ENCODE results near the gene CD200. TPM values are rescaled to one million over a fixed set of nuclear protein-coding genes. Genes with fewer than 3 reads are reported as not detected.

Gene CD200
- total RNA-seq, 1 experiment from 2014 or later, result not detected

DNA sequence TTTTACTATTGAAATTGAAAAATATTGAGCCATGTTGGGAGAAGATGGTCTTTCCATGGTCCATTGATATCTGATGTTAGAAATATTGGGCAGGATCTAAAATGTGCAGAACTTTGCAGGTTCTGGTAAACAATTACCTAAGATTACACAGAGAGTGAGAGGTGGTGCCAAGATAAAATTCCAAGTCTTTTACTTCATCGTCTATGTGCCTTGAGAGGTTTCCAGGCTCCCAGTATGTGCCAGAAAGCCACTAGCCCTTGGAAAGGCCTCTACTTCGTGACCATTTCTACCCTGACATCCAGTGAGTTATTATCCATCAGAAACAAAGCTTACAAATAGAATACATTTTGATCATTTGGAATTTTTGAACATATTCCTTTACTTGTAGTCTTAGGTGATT lies 27.6 kb downstream of the CD200 start:
- no peak overlapping the region for H3K9ac ChIP-seq (ENCODE audit: low read length)
- H3K36me3 ChIP-seq (ENCODE audit: low read depth, low read length), result no peaks in the 10 kb centered on the region
- DNase-seq, result no peak
- no peaks in the 10 kb centered on the region for H4K20me1 ChIP-seq (ENCODE audit: low read length)
- H3K9me2 ChIP-seq (replicated peaks; ENCODE audit: low read length), result no peaks in the 10 kb centered on the region
- intact Hi-C loops (cut with micrococcal nuclease), result no loop called here
- no peaks in the 10 kb centered on the region for H3K79me2 ChIP-seq (ENCODE audit: low read length)
- no peaks in the 10 kb centered on the region for H3K4me1 ChIP-seq (ENCODE audit: insufficient read depth, low read length)
- H3K4me3 ChIP-seq (ENCODE audit: low read length), result no peak overlapping the region
- no peak overlapping the region for H3K4me2 ChIP-seq (ENCODE audit: low read length)
- no peak for ATAC-seq
- no peak for TF ChIP-seq CTCF (conservative IDR thresholded peaks at IDR 0.05; ENCODE audit: low read depth, low read length)
- no peak for TF ChIP-seq EZH2phosphoT487 (IDR thresholded peaks at IDR 0.05; ENCODE audit: borderline replicate concordance, low read length)
- TF ChIP-seq EZH2 (IDR thresholded peaks at IDR 0.05; ENCODE audit: low read length, unreplicated experiment), result no peak
- no peaks in the 10 kb centered on the region for H3F3A ChIP-seq (ENCODE audit: low read length, unreplicated experiment)
- H3K9me3 ChIP-seq (ENCODE audit: low read length), result no peaks in the 10 kb centered on the region
- no peak overlapping the region for H2AFZ ChIP-seq (ENCODE audit: low read length)
- H3K27ac ChIP-seq (ENCODE audit: low read length), result no peak overlapping the region
- ChIA-PET POLR2A (ENCODE audit: unreplicated experiment) (no interaction called here), CTCF (no interaction called here)
- BruUV-seq (replicated peaks), result no TSS peak
- peaks cover 75% of the 10 kb centered on the region for H3K27me3 ChIP-seq (ENCODE audit: low read length)

- Histone ChIP-seq H3K79me2 (ENCODE audit: low read length) (no peaks in the 10 kb centered on the region), H3K27me3 (ENCODE audit: low read length) (peaks cover 80% of the 10 kb centered on the region), H3F3A (ENCODE audit: low read length, unreplicated experiment) (no peaks in the 10 kb centered on the region), H3K27ac (ENCODE audit: low read length) (no peak overlapping the region), H3K9me2 (replicated peaks; ENCODE audit: low read length) (no peaks in the 10 kb centered on the region), H3K4me2 (ENCODE audit: low read length) (no peak overlapping the region), H4K20me1 (ENCODE audit: low read length) (no peaks in the 10 kb centered on the region), H3K4me3 (ENCODE audit: low read length) (no peak overlapping the region), H3K9ac (ENCODE audit: low read length) (no peak overlapping the region), H2AFZ (ENCODE audit: low read length) (no peak overlapping the region), H3K4me1 (ENCODE audit: insufficient read depth, low read length) (no peaks in the 10 kb centered on the region), H3K36me3 (ENCODE audit: low read depth, low read length) (no peaks in the 10 kb centered on the region), H3K9me3 (ENCODE audit: low read length) (no peaks in the 10 kb centered on the region)
- ChIA-PET POLR2A (ENCODE audit: unreplicated experiment) (no interaction called here), CTCF (no interaction called here)
- DNase-seq, result no peak
- ATAC-seq, result no peak
- intact Hi-C loops (cut with micrococcal nuclease), result no loop called here
- TF ChIP-seq EZH2phosphoT487 (IDR thresholded peaks at IDR 0.05; ENCODE audit: borderline replicate concordance, low read length), result no peak
- TF ChIP-seq EZH2 (IDR thresholded peaks at IDR 0.05; ENCODE audit: low read length, unreplicated experiment), result no peak
- TF ChIP-seq CTCF (conservative IDR thresholded peaks at IDR 0.05; ENCODE audit: low read depth, low read length), result no peak
- BruUV-seq (replicated peaks), result no TSS peak
Observed at GRCh38 chr3:112362221-112362620, 29.3 kb downstream of the CD200 start.

DNA sequence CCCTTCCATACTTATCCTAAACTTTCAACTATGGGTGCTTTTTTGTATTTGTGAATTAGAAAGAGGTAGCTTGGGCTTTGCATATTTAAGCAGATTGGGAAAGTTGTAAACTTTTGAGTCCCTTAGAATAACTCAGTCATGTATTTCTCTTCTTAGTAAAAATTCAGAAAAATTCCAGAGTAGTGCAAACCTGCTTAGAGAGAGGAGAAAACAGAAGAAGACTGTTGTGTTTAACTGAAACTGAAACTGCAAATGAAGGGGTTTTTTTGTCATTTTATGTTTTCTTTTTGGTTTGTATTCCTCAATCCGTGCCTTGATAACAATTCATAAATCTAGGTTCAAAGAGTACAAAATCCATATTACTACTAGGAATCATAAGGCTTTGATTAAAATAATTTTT lies 31.3 kb downstream of the CD200 start:
- H3K9me3 ChIP-seq (ENCODE audit: low read length), result no peaks in the 10 kb centered on the region
- no TSS peak for BruUV-seq (replicated peaks)
- no peaks in the 10 kb centered on the region for H3K36me3 ChIP-seq (ENCODE audit: low read depth, low read length)
- CTCF ChIA-PET, result no interaction called here
- H3K4me2 ChIP-seq (ENCODE audit: low read length), result no peak overlapping the region
- H3K9me2 ChIP-seq (replicated peaks; ENCODE audit: low read length), result no peaks in the 10 kb centered on the region
- no peak for TF ChIP-seq EZH2phosphoT487 (IDR thresholded peaks at IDR 0.05; ENCODE audit: borderline replicate concordance, low read length)
- no peak for TF ChIP-seq CTCF (conservative IDR thresholded peaks at IDR 0.05; ENCODE audit: low read depth, low read length)
- TF ChIP-seq EZH2 (IDR thresholded peaks at IDR 0.05; ENCODE audit: low read length, unreplicated experiment), result no peak
- no peak overlapping the region for H3K9ac ChIP-seq (ENCODE audit: low read length)
- H4K20me1 ChIP-seq (ENCODE audit: low read length), result no peaks in the 10 kb centered on the region
- no peak overlapping the region for H3K27ac ChIP-seq (ENCODE audit: low read length)
- POLR2A ChIA-PET (ENCODE audit: unreplicated experiment), result no interaction called here
- ATAC-seq (no peak), DNase-seq (no peak)
- peaks cover 76% of the 10 kb centered on the region for H3K27me3 ChIP-seq (ENCODE audit: low read length)
- H3K4me1 ChIP-seq (ENCODE audit: insufficient read depth, low read length), result no peaks in the 10 kb centered on the region
- H3K4me3 ChIP-seq (ENCODE audit: low read length), result no peak overlapping the region
- no peak overlapping the region for H2AFZ ChIP-seq (ENCODE audit: low read length)
- no peaks in the 10 kb centered on the region for H3K79me2 ChIP-seq (ENCODE audit: low read length)
- no peaks in the 10 kb centered on the region for H3F3A ChIP-seq (ENCODE audit: low read length, unreplicated experiment)
- intact Hi-C loops (cut with micrococcal nuclease), result no loop called here

Data from PC-3 (cell line).